ENCODE measurements around the gene AGPAT3. TPM values are rescaled to one million over a fixed set of nuclear protein-coding genes. Genes with fewer than 3 reads are reported as not detected.
A peak's percentile ranks its signal among the peaks of the same experiment; 100 is the strongest.

The AGPAT3 gene
- total RNA-seq, 1 donor from 2014 or later, result 50.5 TPM

DNA sequence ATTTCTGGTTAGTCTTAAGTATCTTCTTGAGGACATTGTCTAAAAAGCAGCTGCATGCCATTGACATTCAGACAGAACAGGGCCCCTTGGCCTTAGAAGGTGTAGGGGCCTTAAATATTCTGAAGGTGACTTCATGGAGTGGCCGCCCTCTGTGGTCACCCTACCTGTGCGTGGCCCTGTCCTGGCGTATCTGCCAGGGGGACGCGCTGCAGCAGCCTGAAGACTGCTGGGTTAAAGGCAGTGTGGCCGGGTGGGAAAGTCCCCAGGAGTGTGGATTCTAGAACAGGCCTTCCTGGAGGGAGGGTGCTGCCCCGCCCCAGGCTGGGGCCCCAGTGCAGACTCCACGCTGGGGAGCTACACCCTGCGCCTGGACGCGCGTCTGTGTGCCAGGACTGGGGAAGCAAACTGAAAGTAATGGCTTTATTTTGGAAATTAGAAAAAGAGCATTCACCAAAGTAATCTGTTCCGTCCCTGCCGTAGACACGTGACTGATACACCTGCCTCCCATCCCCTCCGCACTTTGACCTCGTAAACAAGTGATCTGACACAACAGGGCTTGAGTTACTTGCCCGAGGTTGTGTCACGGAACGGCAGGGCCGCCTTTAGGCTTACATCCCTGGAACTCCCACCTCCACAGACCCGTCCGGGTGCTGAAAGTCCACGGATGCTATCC, 1.8 kb downstream of the AGPAT3 start:
- no peaks in the 10 kb centered on the region for H3K9me3 Mint-ChIP-seq (ENCODE audit: low read depth)
- TF ChIP-seq, protein P1, sequence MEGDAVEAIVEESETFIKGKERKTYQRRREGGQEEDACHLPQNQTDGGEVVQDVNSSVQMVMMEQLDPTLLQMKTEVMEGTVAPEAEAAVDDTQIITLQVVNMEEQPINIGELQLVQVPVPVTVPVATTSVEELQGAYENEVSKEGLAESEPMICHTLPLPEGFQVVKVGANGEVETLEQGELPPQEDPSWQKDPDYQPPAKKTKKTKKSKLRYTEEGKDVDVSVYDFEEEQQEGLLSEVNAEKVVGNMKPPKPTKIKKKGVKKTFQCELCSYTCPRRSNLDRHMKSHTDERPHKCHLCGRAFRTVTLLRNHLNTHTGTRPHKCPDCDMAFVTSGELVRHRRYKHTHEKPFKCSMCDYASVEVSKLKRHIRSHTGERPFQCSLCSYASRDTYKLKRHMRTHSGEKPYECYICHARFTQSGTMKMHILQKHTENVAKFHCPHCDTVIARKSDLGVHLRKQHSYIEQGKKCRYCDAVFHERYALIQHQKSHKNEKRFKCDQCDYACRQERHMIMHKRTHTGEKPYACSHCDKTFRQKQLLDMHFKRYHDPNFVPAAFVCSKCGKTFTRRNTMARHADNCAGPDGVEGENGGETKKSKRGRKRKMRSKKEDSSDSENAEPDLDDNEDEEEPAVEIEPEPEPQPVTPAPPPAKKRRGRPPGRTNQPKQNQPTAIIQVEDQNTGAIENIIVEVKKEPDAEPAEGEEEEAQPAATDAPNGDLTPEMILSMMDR (IDR thresholded peaks at IDR 0.05; ENCODE audit: unreplicated experiment), result no peak
- H3K27ac Mint-ChIP-seq, result peak overlapping the region; percentile 77
- peaks cover 9% of the 10 kb centered on the region for H3K36me3 Mint-ChIP-seq (ENCODE audit: insufficient read depth)
- no peaks in the 10 kb centered on the region for H3K27me3 Mint-ChIP-seq
- no peak for DNase-seq (ENCODE audit: low spot score, unreplicated experiment)
- H3K4me3 Mint-ChIP-seq (ENCODE audit: low read depth), result peak overlapping the region; percentile 63
- H3K4me1 Mint-ChIP-seq (ENCODE audit: low read depth), result peaks cover 19% of the 10 kb centered on the region

DNA sequence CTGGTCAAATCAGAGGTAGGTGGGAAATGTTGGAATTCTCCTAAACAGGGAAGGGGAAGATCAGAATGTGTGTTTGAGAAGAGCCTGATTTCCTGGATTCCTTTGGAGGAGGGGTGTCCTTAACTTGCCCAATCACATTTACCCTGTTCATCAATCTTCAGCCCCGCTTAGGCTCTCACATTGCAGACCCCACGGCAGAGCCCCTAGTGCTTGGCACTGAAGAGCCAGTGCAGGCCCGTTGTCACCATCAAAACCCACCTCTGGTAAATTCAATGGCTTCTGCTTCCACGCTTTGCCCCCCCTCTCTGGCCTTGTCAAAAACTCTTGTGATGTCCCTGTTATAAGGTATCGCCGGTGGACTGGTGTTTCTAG, 2.3 kb downstream of the AGPAT3 start:
- peak overlapping the region; percentile 77 for H3K27ac Mint-ChIP-seq
- no peaks in the 10 kb centered on the region for H3K9me3 Mint-ChIP-seq (ENCODE audit: low read depth)
- TF ChIP-seq, protein P1 (IDR thresholded peaks at IDR 0.05; ENCODE audit: unreplicated experiment), result no peak
- H3K27me3 Mint-ChIP-seq, result no peaks in the 10 kb centered on the region
- peaks cover 21% of the 10 kb centered on the region for H3K4me1 Mint-ChIP-seq (ENCODE audit: low read depth)
- peaks cover 9% of the 10 kb centered on the region for H3K36me3 Mint-ChIP-seq (ENCODE audit: insufficient read depth)
- DNase-seq (ENCODE audit: low spot score, unreplicated experiment), result no peak
- H3K4me3 Mint-ChIP-seq (ENCODE audit: low read depth), result peak overlapping the region; percentile 63

DNA sequence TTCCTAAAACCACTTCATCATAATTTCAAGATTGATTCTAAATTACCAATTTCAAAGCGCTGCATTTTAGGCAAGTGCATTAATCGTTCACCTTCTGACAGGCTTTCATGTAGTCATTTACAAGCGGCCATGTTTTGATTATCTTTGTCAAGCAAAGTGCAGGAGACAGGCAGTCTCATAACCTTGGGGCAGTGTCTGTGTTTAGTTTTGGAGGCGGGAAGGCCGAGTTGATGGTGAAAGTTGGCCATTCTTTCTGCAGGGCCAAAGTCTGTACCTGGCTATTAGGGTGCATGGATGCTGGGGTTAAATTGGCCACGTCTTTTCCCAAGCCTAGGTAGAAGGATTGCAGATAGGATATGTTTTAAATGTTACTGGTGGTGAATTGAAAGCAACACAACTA, 2.9 kb downstream of the AGPAT3 start:
- peak overlapping the region; percentile 63 for H3K4me3 Mint-ChIP-seq (ENCODE audit: low read depth)

DNA sequence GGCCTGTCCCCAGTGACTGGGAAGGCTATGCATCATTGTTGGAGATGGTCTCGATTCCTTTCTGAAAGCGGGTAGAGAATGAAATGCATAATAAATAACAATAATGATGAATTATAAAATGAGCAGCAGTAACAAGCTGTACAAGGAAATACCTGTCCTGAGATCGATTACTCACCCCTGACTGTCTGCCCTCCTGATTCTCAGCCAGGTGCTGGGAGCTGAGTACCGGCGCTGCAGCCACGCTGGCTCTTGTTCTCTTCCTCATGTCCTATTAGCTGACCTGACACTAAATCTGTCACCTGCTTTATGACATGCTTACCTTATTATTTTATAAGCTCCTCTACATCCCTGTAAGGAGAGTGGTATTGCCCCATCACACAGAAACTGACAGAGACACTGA, 3.4 kb downstream of the AGPAT3 start:
- Mint-ChIP-seq H3K36me3 (ENCODE audit: insufficient read depth) (peaks cover 17% of the 10 kb centered on the region), H3K4me1 (ENCODE audit: low read depth) (peaks cover 21% of the 10 kb centered on the region), H3K4me3 (ENCODE audit: low read depth) (no peak overlapping the region), H3K27ac (no peak overlapping the region), H3K27me3 (no peaks in the 10 kb centered on the region), H3K9me3 (ENCODE audit: low read depth) (no peaks in the 10 kb centered on the region)
- TF ChIP-seq, protein P1 (IDR thresholded peaks at IDR 0.05; ENCODE audit: unreplicated experiment), result no peak
- DNase-seq (ENCODE audit: low spot score, unreplicated experiment), result no peak

More for the DNA sequence above, 2.9 kb downstream of the AGPAT3 start:
- no peak for DNase-seq (ENCODE audit: low spot score, unreplicated experiment)
- Mint-ChIP-seq H3K27me3 (no peaks in the 10 kb centered on the region), H3K9me3 (ENCODE audit: low read depth) (no peaks in the 10 kb centered on the region), H3K4me1 (ENCODE audit: low read depth) (peaks cover 21% of the 10 kb centered on the region), H3K27ac (no peak overlapping the region), H3K36me3 (ENCODE audit: insufficient read depth) (peaks cover 16% of the 10 kb centered on the region)
- TF ChIP-seq, protein P1 (IDR thresholded peaks at IDR 0.05; ENCODE audit: unreplicated experiment), result no peak

DNA sequence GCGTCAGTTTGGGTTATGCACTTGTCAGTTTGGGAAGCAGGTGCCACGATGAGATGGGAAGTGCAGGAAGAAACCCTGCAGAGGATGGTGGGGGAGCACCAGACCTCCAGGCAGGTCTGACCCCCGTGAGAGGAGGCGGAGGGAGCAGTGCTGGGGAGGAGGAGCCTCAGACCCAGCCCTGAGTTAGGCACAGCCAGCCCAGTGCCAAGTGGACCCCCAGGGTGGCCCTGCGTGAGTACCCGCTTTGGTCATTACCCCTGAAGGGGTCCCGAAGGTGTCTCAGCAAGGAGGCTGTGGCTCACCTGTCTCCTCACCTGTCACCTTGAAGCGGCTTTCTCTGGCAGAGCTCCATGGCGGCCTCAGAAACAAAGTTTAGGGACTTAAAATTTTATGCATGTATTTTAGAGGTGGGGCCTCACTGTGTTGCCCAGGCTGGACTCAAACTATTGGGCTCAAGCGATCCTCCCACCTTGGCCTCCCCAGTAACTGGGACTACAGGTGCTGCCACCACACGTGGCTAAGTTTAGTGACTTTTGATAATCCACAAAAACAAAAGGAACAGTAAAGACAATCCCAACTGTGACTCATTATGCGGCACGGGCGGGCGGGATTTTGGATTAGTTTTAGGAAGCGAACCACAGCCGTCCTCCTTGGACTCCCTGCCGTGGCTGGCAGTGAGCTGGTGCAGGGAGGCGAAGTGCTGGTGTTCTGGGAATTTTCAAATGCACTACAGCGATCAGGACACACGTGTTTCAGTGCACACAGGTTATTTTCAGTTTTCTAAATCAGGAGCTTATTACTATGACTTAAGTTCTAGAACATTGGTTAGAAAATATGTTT, 4.7 kb downstream of the AGPAT3 start:
- Mint-ChIP-seq H3K27me3 (no peaks in the 10 kb centered on the region), H3K9me3 (ENCODE audit: low read depth) (no peaks in the 10 kb centered on the region), H3K4me3 (ENCODE audit: low read depth) (no peak overlapping the region), H3K36me3 (ENCODE audit: insufficient read depth) (peaks cover 23% of the 10 kb centered on the region), H3K27ac (no peak overlapping the region), H3K4me1 (ENCODE audit: low read depth) (peaks cover 21% of the 10 kb centered on the region)
- TF ChIP-seq, protein P1 (IDR thresholded peaks at IDR 0.05; ENCODE audit: unreplicated experiment), result no peak
- DNase-seq (ENCODE audit: low spot score, unreplicated experiment), result no peak
